Left lobe of liver (tissue), 2 donors: ENCODE results near the gene METTL16. TPM values are rescaled to one million over a fixed set of nuclear protein-coding genes. Genes with fewer than 3 reads are reported as not detected.
"Not testable (repeated sequence)": the region's sequence is repeated elsewhere in the genome, so short reads cannot be mapped to it uniquely, and the experiment has no call there.

Experiments used
- ATAC-seq: fragments of 200-7000 bp; cut with Tn5 transposase; one replicate; pipeline ENCODE4 v1.9.1; 2020; ENCODE audit warnings: mild to moderate bottlenecking, moderate library complexity
- DNase-seq: peaks from one replicate; pipeline ENCODE4 v3.0.0-alpha.2; 2020; ENCODE audit warnings: low spot score
- total RNA-seq: library from RNA; stranded (reverse); gene quantifications from one replicate; pipeline ENCODE4 v1.2.1, GENCODE V29; 2021
- donor health status: DM: no; HTN: no; CAD: no; lungs with moderate emphysema.
- donor health status: DM: no; HTN: yes; CAD: no.

The METTL16 gene
- total RNA-seq, 1 donor from 2014 or later: 8.1 TPM

DNA sequence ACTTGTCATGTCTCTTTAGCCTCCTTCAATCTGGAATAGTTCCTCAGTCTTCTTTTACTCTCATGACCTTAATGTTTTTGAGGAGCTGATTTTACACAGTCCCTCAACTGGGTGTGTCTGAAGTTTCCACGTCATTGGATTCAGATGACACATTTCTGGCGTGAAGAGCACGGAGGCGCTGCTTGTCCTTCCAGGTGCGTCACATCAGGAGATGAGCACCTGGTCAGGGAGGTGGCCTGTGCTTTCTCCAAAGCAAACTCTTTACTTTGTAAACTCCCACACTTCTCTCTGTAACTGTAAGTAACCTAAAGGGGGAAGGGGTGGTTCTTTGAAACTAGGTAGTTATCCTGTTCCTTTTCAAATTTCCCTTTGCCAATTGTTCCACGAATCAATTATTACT is 58.4 kb downstream of the METTL16 start:
- DNase-seq (no peak), ATAC-seq (no peak)

DNA sequence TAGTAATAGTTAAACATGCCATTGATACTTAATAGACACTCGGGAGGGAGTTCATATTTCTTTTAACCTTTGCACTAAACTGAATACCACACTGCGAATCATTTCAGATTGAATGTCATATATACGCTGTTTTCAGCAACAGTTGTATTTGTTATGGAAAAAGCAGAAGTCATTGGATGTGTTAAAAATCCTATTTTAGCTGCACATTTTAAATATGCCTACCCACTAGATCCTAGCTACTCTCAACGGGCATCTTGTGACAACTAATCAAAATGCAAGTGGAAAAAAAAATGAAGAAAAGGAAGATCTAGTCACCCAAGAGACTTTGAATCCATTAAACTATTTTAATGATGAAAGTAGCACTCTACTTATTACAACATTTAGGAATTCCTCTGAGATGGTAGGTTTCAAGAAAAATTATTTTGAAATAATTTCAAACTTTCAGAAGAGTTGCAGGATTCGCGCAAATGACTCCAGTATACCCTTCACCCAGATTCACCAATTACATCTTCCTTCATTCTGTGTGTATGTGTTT is 59.4 kb downstream of the METTL16 start:
- ATAC-seq (no peak), DNase-seq (no peak)

DNA sequence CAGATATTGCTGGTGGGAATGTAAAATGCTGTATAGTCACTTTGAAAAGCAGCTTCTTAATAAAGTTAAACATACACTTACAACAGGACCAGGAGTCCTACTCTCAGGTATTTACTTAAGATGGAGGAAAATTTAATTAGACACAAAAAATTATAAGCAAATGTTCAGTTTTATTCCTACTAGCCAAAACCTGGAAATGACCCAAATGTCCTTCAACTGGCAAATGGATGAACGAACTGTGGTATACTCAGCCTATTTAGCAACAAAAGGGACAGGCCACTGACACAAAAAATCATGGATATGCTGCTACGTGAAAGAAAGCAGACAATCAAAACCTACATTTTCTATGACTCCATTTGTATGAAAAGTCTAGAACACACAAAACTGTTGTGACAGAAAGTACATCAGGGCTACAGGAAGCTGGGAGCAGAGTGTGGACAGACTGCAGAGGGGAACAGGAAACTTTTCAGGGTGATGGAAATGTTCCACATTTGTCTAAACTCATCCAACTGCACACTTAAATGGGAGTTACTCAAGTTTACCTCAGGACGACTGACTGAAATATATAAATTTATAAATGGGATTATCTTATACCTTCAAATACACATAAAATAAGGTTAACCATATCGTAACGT is 61.6 kb downstream of the METTL16 start:
- no peak for DNase-seq
- no peak for ATAC-seq

DNA sequence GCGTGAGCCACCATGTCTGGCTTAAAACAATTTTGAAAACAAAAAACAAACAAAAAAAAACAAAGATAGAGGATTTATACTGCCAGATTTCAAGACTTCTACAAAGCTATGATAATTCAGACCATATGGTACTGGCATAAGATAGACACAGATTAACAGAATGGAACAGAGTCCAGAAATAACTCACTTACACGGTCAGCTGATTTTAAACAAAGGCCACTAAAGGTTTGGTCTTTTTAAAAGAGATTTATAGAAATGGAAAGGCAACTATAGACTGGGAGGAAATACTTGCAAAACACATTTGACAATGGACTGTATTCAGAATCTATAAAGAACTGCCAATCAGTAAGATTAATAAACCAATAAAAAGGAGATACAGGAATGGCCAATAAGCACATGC is 62.2 kb downstream of the METTL16 start:
- ATAC-seq (no peak), DNase-seq (no peak)

DNA sequence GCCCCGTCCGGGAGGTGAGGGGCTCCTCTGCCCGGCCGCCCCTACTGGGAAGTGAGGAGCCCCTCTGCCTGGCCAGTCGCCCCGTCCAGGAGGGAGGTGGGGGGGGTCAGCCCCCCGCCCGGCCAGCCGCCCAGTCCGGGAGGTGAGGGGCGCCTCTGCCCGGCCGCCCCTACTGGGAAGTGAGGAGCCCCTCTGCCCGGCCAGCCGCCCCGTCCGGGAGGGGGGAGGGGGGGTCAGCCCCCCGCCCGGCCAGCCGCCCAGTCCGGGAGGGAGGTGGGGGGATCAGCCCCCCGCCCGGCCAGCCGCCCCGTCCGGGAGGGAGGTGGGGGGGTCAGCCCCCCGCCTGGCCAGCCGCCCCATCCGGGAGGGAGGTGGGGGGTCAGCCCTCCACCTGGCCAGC is 64.2 kb downstream of the METTL16 start:
- not testable (repeated sequence) for ATAC-seq, DNase-seq

DNA sequence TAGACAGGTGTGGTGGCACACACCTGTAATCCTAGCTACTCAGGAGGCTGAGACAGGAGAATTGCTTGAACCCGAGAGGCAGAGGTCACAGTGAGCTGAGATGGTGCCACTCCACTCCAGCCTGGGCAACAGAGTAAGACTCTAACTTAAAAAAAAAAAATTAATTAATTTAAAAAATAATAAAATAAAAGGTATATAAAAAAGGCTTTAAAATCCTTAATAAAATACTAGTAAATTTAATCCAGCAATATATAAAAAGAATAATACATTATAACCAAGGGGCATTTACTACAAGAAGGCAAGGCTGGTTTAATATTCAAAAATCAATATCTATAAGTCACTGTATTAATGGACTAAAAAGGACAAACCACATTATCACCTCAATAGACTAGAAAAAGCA is 66.0 kb downstream of the METTL16 start:
- no peak for DNase-seq
- no peak for ATAC-seq

DNA sequence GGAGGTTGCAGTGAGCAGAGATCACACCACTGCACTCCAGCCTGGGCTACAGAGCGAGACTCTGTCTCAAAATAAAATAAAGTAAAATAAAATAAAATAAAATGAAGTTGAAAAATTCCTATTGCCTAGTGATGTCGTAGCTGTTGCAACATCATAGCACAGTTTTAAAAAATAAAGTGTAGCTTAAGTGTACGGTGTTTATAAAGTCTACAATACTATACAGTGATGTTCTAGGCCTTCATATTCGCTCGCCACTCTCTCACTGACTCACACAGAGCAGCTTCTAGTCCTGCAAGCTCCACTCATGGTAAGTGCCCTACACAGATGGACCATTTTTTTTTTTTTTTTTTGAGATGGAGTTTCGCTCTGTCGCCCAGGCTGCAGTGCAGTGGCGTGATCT is 67.3 kb downstream of the METTL16 start:
- ATAC-seq (no peak), DNase-seq (no peak)

DNA sequence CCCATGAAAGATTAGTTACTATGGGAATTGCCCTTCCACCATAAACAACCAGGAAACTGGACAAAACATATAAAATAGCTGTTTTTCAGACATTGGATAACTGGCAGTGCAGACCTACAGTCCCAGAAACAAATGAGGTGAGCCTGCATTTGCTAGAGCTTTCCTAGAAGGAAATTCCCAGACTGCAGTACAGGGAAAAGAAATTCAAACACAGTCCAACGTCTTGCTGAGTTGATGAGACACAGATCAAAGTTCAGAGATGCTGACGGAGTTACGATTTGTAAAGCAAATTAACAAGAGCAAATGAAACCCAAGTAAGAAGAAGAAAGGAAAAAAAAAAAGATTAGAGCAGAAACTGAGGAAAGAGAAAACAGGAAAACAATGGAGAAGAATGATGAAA is 69.5 kb downstream of the METTL16 start:
- ATAC-seq (no peak), DNase-seq (no peak)

DNA sequence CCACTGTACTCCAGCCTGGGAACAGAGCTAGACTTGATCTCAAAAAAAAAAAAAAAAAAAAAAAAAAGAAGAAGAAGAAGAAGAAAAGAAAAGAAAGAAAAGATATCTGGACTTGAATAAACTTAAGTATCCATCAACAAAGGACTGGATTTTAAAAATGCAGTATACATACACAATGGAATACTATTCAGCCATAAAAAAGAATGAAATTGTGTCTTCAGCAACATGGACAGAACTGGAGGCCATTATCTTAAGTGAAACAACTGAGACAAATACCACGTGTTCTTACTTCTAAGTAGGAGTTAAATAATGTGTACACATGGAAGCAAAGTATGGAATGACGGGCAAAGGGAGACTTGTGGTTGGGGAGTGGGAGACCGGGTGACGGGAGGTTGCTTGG is 70.8 kb downstream of the METTL16 start:
- DNase-seq (no peak), ATAC-seq (no peak)

DNA sequence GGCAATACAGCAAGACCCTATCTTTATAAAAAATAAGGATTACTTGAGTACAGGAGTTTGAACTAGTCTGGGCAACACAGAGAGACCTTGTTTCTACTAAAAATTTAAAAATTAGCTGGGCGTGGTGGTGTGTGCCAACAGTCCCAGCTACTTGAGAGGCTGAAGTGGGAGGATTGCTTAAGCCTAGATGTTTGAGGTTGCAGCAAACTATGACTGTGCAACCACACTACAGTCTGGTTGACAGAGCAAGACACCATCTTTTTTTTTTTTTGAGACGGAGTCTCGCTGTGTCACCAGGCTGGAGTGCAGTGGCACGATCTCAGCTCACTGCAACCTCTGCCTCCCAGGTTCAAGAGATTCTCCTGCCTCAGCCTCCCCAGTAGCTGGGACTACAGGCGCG is 71.7 kb downstream of the METTL16 start:
- not testable (repeated sequence) for ATAC-seq, DNase-seq

DNA sequence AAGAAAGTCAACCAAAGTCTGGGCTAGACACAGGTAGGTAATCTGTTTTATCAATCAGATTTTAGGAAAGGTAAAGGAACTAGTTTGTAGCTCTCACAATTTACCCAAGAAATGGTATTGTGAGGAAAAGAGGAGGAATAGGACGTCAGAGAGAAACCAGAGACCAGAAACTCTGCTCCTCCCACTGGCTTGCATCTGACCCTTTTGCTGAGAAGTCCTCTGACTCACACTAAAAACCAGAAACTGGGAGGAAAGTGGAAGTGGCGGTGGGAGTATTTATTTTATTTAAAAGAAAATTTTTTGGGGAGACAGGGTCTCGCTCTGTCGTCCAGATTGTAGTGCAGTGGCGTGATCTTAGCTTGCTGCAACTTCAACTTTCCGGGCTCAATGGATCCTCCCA is 72.9 kb downstream of the METTL16 start:
- no peak for ATAC-seq
- DNase-seq: no peak

DNA sequence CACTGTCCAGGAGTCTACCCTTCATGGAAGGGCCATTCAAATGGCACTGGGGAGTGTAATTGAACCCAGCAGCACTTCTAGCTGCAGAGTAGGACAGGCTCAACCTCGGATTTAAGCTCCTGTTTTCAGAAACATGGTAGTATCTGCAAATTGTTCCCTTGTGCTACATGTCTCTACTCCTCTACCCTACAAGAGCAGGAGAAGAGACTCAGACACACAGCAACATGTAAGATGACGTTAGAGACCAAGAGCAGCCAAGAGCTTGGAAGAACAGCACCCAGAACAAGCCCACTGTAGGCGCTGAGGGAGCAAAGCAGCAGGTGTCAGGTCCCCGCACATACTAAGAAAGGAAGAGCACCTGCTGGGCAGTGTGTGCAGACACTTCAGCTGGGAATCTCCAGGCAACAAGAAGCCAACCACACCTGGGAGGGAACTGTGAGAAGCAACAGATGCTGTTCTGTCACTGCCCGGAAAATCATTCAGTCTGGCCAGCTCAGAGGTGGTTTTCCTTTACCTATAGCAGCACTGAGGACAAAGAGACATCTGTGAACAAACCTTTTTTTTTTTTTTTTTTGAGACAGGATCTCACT is 75.3 kb downstream of the METTL16 start:
- no peak for DNase-seq
- ATAC-seq: no peak

DNA sequence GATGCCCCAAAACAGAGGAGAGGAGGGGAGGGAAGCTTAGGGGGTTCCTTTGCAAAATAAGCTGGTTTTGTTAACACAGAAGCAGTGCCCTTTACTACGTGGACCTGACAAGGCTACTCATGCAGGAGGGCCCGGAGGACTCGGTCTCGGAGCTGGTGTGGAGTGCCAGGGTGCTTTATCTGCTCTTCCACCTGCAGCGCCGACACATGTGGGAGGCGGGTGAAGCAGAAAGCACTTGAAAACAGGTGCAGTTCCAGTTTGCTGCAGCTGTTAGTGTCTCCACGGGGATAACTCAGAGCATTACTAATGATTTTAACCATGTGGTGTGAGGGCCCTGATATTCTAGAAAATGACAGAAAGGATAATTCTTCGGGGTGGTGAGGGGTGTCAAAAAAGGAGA is 75.8 kb downstream of the METTL16 start:
- no peak for ATAC-seq
- DNase-seq: no peak

DNA sequence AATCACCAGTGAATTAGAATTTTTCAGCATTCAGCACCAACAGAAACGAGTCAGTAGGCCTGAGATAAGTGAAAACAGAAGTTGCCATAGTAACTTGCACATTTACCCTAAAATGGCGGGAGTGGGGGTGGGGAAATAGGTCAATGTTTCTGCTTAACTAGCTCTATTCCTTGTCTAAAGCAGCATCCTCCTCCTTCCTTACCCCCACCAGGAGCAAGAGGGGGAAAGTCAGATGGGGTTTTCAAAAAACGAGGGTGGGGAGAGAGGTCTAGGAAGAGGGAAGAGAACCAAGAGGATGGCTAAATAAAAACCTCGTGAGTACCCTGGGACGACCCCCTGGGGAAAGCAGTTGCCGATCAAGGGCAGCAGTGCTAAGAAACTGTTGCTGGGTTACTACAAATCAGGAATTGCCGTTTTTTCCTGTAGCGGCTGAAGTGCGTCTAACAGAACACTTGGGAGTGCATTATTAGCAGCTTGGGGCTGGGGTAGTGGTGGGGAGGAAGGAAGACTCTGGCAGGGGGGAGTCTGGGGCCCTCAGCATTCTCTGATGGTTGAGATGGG is 76.4 kb downstream of the METTL16 start:
- no peak for DNase-seq
- ATAC-seq: no peak

DNA sequence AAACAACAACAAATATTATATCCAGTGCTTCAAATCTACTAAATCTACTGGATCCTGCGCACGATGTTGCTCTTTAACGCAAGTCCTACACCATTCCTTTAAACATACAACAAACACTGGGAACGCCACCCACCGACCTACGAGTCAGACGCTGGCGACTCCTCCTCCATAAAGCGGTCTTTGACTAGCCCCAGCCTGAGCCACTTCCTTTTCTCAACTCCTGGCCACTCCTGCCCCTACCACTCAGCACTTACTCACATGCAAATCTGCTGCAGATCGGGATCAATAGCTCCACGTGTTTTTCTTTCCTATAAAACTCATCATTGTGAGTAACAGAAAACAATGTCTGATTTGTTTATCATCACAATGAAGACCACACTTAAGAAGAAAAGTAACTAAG is 78.0 kb downstream of the METTL16 start:
- ATAC-seq (no peak), DNase-seq (no peak)

DNA sequence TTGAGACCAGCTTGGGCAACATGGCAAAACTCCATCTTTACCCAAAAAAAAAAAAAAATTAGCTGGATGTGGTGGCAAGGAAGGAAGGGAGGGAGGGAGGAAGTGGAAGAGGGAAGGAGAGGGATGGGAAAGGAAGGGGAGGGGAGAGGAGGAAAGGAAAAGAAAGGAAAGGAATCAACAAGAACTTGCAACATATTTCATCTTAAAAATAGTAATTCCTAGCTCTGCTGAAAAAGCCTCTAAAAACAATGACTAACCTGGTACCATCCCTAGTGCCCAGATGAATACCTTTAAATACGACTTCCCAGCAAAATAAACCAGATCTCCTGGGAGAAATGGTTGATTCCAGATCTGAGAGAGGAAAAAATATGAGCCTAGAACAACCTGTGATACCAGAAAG is 83.8 kb downstream of the METTL16 start:
- ATAC-seq (no peak), DNase-seq (no peak)

DNA sequence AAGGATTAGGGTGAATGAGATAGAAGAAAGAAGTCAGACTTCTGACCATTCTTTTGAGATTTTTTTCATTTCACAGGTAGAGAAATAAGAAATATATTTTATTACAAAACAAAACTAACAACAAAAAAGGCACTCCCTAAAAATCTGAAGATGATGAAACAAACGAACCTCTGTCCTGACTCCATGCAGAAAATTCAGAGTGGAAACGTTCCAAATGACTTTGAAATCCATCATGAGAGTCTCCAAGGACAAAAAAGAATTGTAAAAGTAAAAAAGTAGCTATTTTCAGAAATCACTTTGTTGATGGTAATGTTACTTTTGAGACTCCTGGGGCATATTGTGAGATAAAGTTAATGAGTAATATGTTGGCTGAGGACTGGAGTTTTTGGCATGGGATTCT is 84.5 kb downstream of the METTL16 start:
- ATAC-seq: no peak
- DNase-seq: no peak

DNA sequence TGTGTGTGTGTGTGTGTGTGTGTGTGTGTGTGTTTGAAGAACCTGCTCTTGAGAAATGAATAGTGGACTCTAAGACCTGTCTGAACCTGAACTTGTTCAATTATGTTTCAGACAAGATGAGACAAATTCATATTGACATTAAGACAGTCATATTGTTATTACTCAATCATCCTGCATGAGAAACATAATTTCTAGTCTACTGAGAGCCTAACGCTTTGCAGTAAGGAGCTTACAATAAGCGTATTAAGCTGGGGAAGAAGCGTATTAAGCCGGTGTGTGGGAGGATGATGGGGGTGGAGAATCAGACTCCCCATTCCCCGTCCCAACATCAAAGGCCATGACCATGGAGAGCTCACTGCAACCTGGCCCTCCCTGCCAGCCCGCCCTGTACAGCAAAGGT is 88.4 kb downstream of the METTL16 start:
- no peak for DNase-seq
- no peak for ATAC-seq

DNA sequence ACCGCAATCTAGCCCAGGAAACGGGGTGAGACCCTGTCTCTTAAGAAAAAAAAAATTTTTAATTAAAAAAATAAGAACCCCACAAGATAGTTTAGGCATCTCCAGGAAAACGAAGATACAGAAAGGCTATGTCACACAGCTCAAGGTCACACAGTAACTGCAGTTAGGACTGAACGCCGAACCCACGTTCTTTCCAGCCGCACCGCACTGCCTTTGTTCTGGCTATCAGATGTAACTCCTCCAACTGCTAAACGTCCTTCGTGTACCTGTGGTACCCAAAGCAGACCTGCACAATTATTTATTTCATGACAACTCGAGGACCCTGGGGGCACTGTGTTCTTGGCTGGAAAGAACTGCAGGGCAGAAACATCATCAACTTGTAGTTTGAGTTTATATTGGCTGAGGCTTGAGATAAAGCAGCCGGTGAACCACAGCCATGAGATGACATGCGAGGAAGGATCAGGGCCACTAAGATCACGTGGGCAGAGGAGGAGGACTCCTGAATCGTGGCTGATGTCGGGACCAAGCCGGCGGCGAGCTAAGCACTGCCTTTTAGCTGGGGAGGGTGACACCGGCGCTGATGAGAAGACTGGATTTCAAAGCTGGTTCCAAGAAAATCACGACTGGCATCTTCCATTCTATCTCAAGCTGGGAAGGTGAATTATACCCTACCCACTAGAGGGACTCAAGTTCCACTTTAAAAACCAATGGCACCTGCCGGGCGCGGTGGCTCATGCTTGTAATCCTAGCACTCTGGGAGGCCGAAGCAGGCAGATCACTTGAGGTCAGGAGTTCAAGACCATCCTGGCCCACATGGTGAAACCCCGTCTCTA is 90.2 kb downstream of the METTL16 start:
- ATAC-seq (peak; percentile 56), DNase-seq (no peak)

DNA sequence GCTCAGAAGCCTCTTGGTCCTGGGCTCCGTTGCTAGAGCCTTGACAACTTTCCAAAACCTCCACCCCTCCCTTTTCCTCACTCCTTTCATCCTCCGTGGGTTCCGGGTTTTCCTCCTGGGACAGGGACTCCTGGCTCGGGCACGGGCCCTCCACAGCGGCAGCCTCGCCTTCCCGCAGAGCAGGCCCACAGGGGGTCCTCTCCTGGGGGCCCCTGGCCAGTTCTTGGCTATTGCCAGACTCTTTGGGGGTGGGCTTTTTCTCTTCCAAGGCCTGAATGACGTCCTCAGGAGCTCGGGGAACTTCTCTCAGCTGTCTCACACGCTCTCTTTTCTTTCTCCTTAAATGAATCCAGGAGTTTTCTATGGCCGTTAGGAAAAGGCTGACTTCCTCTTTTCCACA is 91.5 kb downstream of the METTL16 start:
- ATAC-seq (no peak), DNase-seq (no peak)

DNA sequence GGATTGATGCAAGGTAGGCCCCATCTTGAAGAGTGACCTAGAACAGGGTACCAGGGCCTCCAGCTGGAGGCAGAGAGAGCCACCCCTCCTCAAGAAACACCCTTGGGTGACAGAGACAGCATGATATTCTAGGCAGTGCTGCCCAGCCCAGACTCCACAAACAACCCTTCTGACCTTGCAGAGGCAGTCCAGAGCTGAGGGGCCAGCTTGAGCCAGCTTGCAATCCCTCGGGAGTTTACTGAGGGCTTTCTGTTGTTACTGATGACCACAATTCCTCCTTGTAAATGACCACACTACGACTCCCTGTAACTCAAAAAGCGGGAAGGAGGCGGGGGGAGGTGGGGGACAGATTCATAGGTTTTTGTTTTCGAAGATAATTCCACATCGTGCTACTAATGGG is 92.2 kb downstream of the METTL16 start:
- ATAC-seq (no peak), DNase-seq (no peak)

DNA sequence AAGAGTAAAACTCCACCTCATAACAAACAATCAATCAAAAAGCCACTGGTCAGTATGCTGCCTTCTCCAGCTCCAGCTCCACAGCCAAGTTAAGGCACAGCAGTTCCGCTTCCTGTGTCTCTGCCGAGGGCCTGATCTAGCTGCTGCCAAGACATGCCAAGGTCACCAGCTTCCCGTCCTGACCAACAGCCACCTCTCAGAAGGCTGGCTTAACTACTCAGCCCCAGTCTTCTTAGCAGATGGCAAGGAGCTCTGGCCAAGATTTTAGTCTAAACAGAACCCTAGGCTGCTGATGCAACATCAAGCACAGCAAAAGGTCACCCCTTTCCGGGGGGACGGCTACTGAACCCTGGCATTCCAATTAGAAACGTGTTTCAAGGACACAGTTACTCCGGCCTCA is 93.1 kb downstream of the METTL16 start:
- DNase-seq (no peak), ATAC-seq (peak; percentile 21)
